MM.1S (cell line): ENCODE data around the gene ABHD11.

Source experiments
- EZH2 ChIP-seq: fragments of 300-600 bp; sonication (generic); optimal IDR thresholded peaks from 2 replicates; pipeline ENCODE3; 2017; ENCODE audit warnings: low read depth, mild to moderate bottlenecking, antibody characterized with exemption, low read length, mixed read lengths
- TF ChIP-seq, protein P1 (sequence below): fragments of 300-600 bp; sonication (generic); IDR thresholded peaks from 2 replicates; pipeline ENCODE4 v1.5.1; 2016; ENCODE audit warnings: antibody characterized with exemption, low read length, mixed read lengths

DNA sequence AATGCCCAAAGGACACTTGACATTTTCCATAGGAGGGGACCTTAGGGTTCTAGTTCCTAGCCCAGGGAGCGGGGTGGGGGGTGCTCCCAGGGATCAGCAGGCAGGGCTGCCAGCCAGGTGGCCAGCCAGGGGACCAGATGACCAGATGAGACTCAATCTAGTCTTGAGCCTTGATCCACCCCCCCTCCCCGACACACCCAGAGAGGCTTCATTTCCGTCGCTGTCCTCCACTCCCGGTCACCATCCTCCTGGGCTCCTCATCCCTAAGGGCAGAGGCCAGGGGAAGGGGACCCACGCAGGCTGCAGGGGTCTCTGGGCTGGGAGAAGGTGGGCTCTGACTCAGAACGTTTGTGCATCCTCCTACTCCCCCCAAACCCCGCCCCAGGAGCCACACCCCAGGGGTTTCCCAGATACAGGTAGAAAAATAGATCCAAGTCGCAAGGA is 20.1 kb downstream of the ABHD11 start:
- TF ChIP-seq, protein P1, sequence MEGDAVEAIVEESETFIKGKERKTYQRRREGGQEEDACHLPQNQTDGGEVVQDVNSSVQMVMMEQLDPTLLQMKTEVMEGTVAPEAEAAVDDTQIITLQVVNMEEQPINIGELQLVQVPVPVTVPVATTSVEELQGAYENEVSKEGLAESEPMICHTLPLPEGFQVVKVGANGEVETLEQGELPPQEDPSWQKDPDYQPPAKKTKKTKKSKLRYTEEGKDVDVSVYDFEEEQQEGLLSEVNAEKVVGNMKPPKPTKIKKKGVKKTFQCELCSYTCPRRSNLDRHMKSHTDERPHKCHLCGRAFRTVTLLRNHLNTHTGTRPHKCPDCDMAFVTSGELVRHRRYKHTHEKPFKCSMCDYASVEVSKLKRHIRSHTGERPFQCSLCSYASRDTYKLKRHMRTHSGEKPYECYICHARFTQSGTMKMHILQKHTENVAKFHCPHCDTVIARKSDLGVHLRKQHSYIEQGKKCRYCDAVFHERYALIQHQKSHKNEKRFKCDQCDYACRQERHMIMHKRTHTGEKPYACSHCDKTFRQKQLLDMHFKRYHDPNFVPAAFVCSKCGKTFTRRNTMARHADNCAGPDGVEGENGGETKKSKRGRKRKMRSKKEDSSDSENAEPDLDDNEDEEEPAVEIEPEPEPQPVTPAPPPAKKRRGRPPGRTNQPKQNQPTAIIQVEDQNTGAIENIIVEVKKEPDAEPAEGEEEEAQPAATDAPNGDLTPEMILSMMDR: no peak
- no peak for TF ChIP-seq EZH2
